C4-2B (cell line): ENCODE measurements around the gene NUP85.

Source experiments
- H3K27ac ChIP-seq: fragments of 450-650 bp; 2 replicates; pipeline ENCODE4 v1.5.1; 2017
- CTCF ChIP-seq: fragments of 450-650 bp; conservative IDR thresholded peaks from 2 replicates; pipeline ENCODE4 v1.5.1; 2017; ENCODE audit warnings: mild to moderate bottlenecking
- ZFX ChIP-seq: fragments of 450-650 bp; IDR thresholded peaks from 2 replicates; pipeline ENCODE4 v1.6.1; 2017

The NUP85 gene

GRCh38 chr17:75174996-75175395 lies 30.5 kb upstream of the NUP85 start:
- no peak overlapping the region for H3K27ac ChIP-seq
- no peak for TF ChIP-seq ZFX
- TF ChIP-seq CTCF: no peak

- no peak for TF ChIP-seq ZFX
- no peak for TF ChIP-seq CTCF
Measured at GRCh38 chr17:75176625-75177024, 28.9 kb upstream of the NUP85 start.

GRCh38 chr17:75178453-75178852 lies 27.0 kb upstream of the NUP85 start:
- no peak overlapping the region for H3K27ac ChIP-seq
- TF ChIP-seq CTCF: no peak
- TF ChIP-seq ZFX: no peak

More at GRCh38 chr17:75176625-75177024, 28.9 kb upstream of the NUP85 start:
- no peak overlapping the region for H3K27ac ChIP-seq

GRCh38 chr17:75181110-75181509 lies 24.4 kb upstream of the NUP85 start:
- no peak overlapping the region for H3K27ac ChIP-seq
- TF ChIP-seq ZFX (no peak), CTCF (no peak)

GRCh38 chr17:75181608-75182318 lies 23.7 kb upstream of the NUP85 start:
- peak overlapping the region; percentile 97 for H3K27ac ChIP-seq
- TF ChIP-seq ZFX (no peak), CTCF (no peak)

- peak overlapping the region; percentile 97 for H3K27ac ChIP-seq
- TF ChIP-seq CTCF (no peak), ZFX (peak; percentile 79; the same call in 1 of the 2 replicates)
Measured at GRCh38 chr17:75182319-75182568, 23.2 kb upstream of the NUP85 start.

- TF ChIP-seq ZFX (peak; percentile 68; the same call in 1 of the 2 replicates), CTCF (no peak; the same call in 1 of the 2 replicates)
- H3K27ac ChIP-seq: peak within 1 kb of the TSS; percentile 97
Measured at GRCh38 chr17:75182569-75183436, 22.7 kb upstream of the NUP85 start, which contains the start of gene SUMO2. TSS of gene SUMO2 (minus strand) at chr17:75182959. CDS start at chr17:75182834, 125 bp downstream.
